DMS114 treated with DMSO at 0.1 percent for 48 hours (cell line): ENCODE measurements around the gene EIF4E1B.
"Not testable (repeated sequence)": the region's sequence is repeated elsewhere in the genome, so short reads cannot be mapped to it uniquely, and the experiment has no call there.

Experiments
- DNase-seq: peaks from one replicate; lab custom pipeline; 2025; ENCODE audit not compliant: unreplicated experiment; lab: John Stamatoyannopoulos, UW

The EIF4E1B gene

GRCh38 chr5:176629853-176630680 lies at the start of gene EIF4E1B, which contains the start of gene SNCB:
TSS of gene EIF4E1B (plus strand) at chr5:176630675. CDS start at chr5:176642788, 12,113 bp downstream.
TSS of gene SNCB (minus strand) at chr5:176630534. CDS start at chr5:176629654, 880 bp downstream.
- DNase-seq: peak; percentile 65

- no peak for DNase-seq
Observed at GRCh38 chr5:176581361-176581760, 49.1 kb upstream of the EIF4E1B start.

- DNase-seq: no peak
Observed at GRCh38 chr5:176583076-176583475, 47.4 kb upstream of the EIF4E1B start.

- no peak for DNase-seq
Observed at GRCh38 chr5:176587398-176587797, 43.1 kb upstream of the EIF4E1B start.

GRCh38 chr5:176588297-176588696 lies 42.2 kb upstream of the EIF4E1B start:
- no peak for DNase-seq

- no peak for DNase-seq
Observed at GRCh38 chr5:176589039-176589769, 41.3 kb upstream of the EIF4E1B start.

GRCh38 chr5:176590035-176590717 lies 40.3 kb upstream of the EIF4E1B start:
- no peak for DNase-seq

GRCh38 chr5:176591667-176592066 lies 38.8 kb upstream of the EIF4E1B start:
- not testable (repeated sequence) for DNase-seq

- DNase-seq: no peak
Observed at GRCh38 chr5:176592573-176592972, 37.9 kb upstream of the EIF4E1B start.

- DNase-seq: no peak
Observed at GRCh38 chr5:176593273-176593869, 37.1 kb upstream of the EIF4E1B start.

GRCh38 chr5:176594554-176594953 lies 35.9 kb upstream of the EIF4E1B start:
- no peak for DNase-seq

- DNase-seq: no peak
Observed at GRCh38 chr5:176595386-176595943, 35.0 kb upstream of the EIF4E1B start.

GRCh38 chr5:176596069-176596644 lies 34.3 kb upstream of the EIF4E1B start:
- no peak for DNase-seq

- no peak for DNase-seq
Observed at GRCh38 chr5:176596689-176597416, 33.6 kb upstream of the EIF4E1B start.

GRCh38 chr5:176597417-176598389 lies 32.8 kb upstream of the EIF4E1B start:
- DNase-seq: no peak

- not testable (repeated sequence) for DNase-seq
Observed at GRCh38 chr5:176599749-176600430, 30.6 kb upstream of the EIF4E1B start.

- DNase-seq: no peak
Observed at GRCh38 chr5:176601901-176602482, 28.5 kb upstream of the EIF4E1B start.

- DNase-seq: no peak
Observed at GRCh38 chr5:176603091-176603490, 27.4 kb upstream of the EIF4E1B start.
